DOHH2 (cell line): ENCODE measurements around the gene PNCK.

Source experiments
- H3F3A ChIP-seq: fragments of 200-600 bp; sonication (generic), shearing (Covaris generic); 2 replicates; pipeline ENCODE4 v1.6.0; 2016; ENCODE audit warnings: antibody characterized with exemption, mild to moderate bottlenecking; ENCODE audit not compliant: control insufficient read depth, insufficient read depth
- H3K27ac ChIP-seq: fragments of 200-600 bp; sonication (generic); 2 replicates; pipeline ENCODE4 v1.5.1; 2014; ENCODE audit warnings: low read depth, mild to moderate bottlenecking, low read length, moderate library complexity
- H3K27me3 ChIP-seq: fragments of 200-600 bp; sonication (generic); 2 replicates; pipeline ENCODE4 v1.6.1; 2014; ENCODE audit warnings: mild to moderate bottlenecking, low read length, mixed read lengths; ENCODE audit not compliant: control insufficient read depth
- H3K36me3 ChIP-seq: fragments of 200-600 bp; sonication (generic); 2 replicates; pipeline ENCODE4 v1.6.1; 2014; ENCODE audit warnings: mild to moderate bottlenecking, low read length, moderate library complexity, mixed read lengths; ENCODE audit not compliant: control insufficient read depth
- H3K4me1 ChIP-seq: fragments of 200-600 bp; sonication (generic); 2 replicates; pipeline ENCODE4 v1.6.1; 2014; ENCODE audit warnings: mild to moderate bottlenecking, low read length, mixed read lengths; ENCODE audit not compliant: control insufficient read depth
- H3K4me2 ChIP-seq: fragments of 200-600 bp; sonication (generic); 2 replicates; pipeline ENCODE4 v1.6.0; 2014; ENCODE audit warnings: mild to moderate bottlenecking, low read length, moderate library complexity
- H3K4me3 ChIP-seq: fragments of 200-600 bp; sonication (generic); 2 replicates; pipeline ENCODE4 v1.5.1; 2014; ENCODE audit warnings: mild to moderate bottlenecking, low read length, mixed read lengths
- H3K79me2 ChIP-seq: fragments of 200-600 bp; sonication (generic); 2 replicates; pipeline ENCODE4 v1.6.1; 2014; ENCODE audit warnings: mild to moderate bottlenecking, low read length, mixed read lengths; ENCODE audit not compliant: control insufficient read depth
- H3K9me2 ChIP-seq: fragments of 200-600 bp; sonication (generic); replicated peaks from 2 replicates; pipeline ENCODE4 v1.6.1; 2014; ENCODE audit warnings: mild to moderate bottlenecking, low read length, mixed read lengths; ENCODE audit not compliant: control insufficient read depth
- H3K9me3 ChIP-seq: fragments of 200-600 bp; sonication (generic); 2 replicates; pipeline ENCODE4 v1.6.1; 2014; ENCODE audit warnings: antibody characterized with exemption, low read length, mixed read lengths; ENCODE audit not compliant: control insufficient read depth, insufficient read depth
- H4K20me1 ChIP-seq: fragments of 200-600 bp; sonication (generic); 2 replicates; pipeline ENCODE4 v1.6.0; 2014; ENCODE audit warnings: low read depth, mild to moderate bottlenecking, antibody characterized with exemption, low read length, moderate library complexity; ENCODE audit not compliant: control insufficient read depth, insufficient read depth
- EZH2phosphoT487 ChIP-seq: fragments of 200-600 bp; sonication (generic); IDR thresholded peaks from 2 replicates; pipeline ENCODE4 v1.6.1; 2017; ENCODE audit warnings: borderline replicate concordance, mild to moderate bottlenecking, antibody characterized with exemption, low read length, moderate library complexity, mixed read lengths
- TF ChIP-seq, protein P1 (sequence below): fragments of 200-600 bp; sonication (generic); IDR thresholded peaks from one replicate; pipeline ENCODE4 v1.5.1; 2014; ENCODE audit warnings: antibody characterized with exemption, mild to moderate bottlenecking, low read depth, low read length; ENCODE audit not compliant: poor library complexity, severe bottlenecking

Gene PNCK

DNA sequence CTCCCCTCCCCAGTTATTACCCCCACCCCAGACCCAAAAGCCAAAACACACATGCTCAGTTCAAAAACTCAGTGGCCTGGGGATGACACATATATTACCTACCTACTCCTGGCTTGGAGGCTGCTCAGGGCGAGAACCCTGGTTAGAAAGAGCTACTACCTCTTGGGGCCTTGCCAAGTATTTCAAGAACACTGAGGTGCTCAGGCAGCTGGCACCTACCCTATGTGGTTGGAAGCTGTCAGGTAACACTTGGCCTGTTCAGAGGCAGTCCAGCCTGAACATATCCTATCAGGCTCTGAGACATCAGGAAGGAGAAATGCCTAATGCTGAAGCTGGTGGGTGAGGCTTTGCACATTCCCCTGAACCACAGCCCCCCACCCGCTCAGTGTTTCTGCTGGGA is 45.6 kb upstream of the PNCK start:
- no peak overlapping the region for H3K4me3 ChIP-seq
- no peak overlapping the region for H3K27ac ChIP-seq
- no peaks in the 10 kb centered on the region for H3K27me3 ChIP-seq
- H4K20me1 ChIP-seq = peaks cover 3% of the 10 kb centered on the region; the same call in 1 of the 2 replicates
- TF ChIP-seq, protein P1, sequence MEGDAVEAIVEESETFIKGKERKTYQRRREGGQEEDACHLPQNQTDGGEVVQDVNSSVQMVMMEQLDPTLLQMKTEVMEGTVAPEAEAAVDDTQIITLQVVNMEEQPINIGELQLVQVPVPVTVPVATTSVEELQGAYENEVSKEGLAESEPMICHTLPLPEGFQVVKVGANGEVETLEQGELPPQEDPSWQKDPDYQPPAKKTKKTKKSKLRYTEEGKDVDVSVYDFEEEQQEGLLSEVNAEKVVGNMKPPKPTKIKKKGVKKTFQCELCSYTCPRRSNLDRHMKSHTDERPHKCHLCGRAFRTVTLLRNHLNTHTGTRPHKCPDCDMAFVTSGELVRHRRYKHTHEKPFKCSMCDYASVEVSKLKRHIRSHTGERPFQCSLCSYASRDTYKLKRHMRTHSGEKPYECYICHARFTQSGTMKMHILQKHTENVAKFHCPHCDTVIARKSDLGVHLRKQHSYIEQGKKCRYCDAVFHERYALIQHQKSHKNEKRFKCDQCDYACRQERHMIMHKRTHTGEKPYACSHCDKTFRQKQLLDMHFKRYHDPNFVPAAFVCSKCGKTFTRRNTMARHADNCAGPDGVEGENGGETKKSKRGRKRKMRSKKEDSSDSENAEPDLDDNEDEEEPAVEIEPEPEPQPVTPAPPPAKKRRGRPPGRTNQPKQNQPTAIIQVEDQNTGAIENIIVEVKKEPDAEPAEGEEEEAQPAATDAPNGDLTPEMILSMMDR = no peak
- TF ChIP-seq EZH2phosphoT487 = no peak
- no peaks in the 10 kb centered on the region for H3K9me3 ChIP-seq
- H3F3A ChIP-seq = no peaks in the 10 kb centered on the region
- peaks cover 48% of the 10 kb centered on the region for H3K36me3 ChIP-seq
- no peaks in the 10 kb centered on the region for H3K9me2 ChIP-seq
- H3K4me1 ChIP-seq = peaks cover 10% of the 10 kb centered on the region
- H3K79me2 ChIP-seq = peaks cover 23% of the 10 kb centered on the region
- H3K4me2 ChIP-seq = no peak overlapping the region

DNA sequence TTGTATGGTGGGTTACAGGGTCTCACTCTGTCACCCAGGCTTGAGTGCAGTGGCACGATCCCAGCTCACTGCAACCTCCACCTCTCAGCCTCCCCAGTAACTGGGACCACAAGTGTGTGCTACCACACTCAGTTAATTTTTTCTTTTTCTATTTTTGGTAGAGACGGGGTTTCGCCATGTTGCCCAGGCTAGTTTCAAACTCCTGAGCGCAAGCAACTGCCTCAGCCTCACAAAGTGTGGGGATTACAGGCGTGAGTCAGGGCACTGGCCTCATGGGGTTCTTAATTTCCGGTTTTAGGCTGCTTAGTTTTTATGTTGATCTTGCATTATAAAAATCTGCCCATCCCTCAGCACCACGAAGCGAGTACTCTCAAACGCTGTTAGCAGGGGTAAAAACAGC is 43.8 kb upstream of the PNCK start:
- H3K27ac ChIP-seq = no peak overlapping the region
- H3K4me3 ChIP-seq = no peak overlapping the region
- peaks cover 3% of the 10 kb centered on the region for H3K4me1 ChIP-seq
- H4K20me1 ChIP-seq = no peaks in the 10 kb centered on the region; the same call in 1 of the 2 replicates
- H3K9me2 ChIP-seq = no peaks in the 10 kb centered on the region
- H3K9me3 ChIP-seq = no peaks in the 10 kb centered on the region
- H3K36me3 ChIP-seq = peaks cover 43% of the 10 kb centered on the region
- H3K79me2 ChIP-seq = peaks cover 8% of the 10 kb centered on the region
- no peaks in the 10 kb centered on the region for H3F3A ChIP-seq
- H3K27me3 ChIP-seq = no peaks in the 10 kb centered on the region
- no peak overlapping the region for H3K4me2 ChIP-seq
- TF ChIP-seq, protein P1 = no peak
- no peak for TF ChIP-seq EZH2phosphoT487

DNA sequence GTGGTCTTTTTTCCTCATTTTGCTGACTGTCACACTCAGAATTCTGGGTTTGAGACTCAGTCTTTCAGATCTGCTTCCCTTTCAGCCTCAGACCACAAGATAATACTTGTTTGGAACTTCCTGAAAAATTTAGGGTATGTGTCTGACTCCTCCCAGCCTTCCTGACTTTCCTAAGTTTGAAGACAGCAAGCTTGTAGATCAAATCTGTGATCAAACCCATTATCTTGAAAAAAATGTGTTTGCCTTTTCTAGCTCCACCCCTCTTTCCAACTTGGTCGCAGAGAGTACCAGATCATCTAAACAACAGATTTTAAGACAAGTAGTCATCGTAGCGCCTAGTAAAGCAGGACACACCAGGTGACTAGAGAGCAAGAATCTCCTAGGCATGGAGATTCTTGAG is 40.6 kb upstream of the PNCK start:
- Histone ChIP-seq H4K20me1 (no peaks in the 10 kb centered on the region), H3K36me3 (peaks cover 22% of the 10 kb centered on the region)

More for the DNA sequence above, 40.6 kb upstream of the PNCK start:
- H3K9me2 ChIP-seq = no peaks in the 10 kb centered on the region
- H3K79me2 ChIP-seq = no peaks in the 10 kb centered on the region
- no peak overlapping the region for H3K4me3 ChIP-seq
- no peaks in the 10 kb centered on the region for H3K4me1 ChIP-seq
- H3K4me2 ChIP-seq = no peak overlapping the region
- H3K27me3 ChIP-seq = no peaks in the 10 kb centered on the region
- H3K9me3 ChIP-seq = no peaks in the 10 kb centered on the region
- no peak for TF ChIP-seq EZH2phosphoT487
- TF ChIP-seq, protein P1 = no peak
- H3F3A ChIP-seq = no peaks in the 10 kb centered on the region
- H3K27ac ChIP-seq = no peak overlapping the region
